Retina (tissue), 1 donor: Measurements from ENCODE around the gene PPFIA3.
"Not testable (repeated sequence)": the region's sequence is repeated elsewhere in the genome, so short reads cannot be mapped to it uniquely, and the experiment has no call there.

Experiments used
- DNase-seq: peaks from one replicate; pipeline ENCODE4 v3.0.0-alpha.2; 2016

PPFIA3 gene

GRCh38 chr19:49103331-49104085 lies 15.8 kb upstream of the PPFIA3 start:
- DNase-seq = no peak

DNA sequence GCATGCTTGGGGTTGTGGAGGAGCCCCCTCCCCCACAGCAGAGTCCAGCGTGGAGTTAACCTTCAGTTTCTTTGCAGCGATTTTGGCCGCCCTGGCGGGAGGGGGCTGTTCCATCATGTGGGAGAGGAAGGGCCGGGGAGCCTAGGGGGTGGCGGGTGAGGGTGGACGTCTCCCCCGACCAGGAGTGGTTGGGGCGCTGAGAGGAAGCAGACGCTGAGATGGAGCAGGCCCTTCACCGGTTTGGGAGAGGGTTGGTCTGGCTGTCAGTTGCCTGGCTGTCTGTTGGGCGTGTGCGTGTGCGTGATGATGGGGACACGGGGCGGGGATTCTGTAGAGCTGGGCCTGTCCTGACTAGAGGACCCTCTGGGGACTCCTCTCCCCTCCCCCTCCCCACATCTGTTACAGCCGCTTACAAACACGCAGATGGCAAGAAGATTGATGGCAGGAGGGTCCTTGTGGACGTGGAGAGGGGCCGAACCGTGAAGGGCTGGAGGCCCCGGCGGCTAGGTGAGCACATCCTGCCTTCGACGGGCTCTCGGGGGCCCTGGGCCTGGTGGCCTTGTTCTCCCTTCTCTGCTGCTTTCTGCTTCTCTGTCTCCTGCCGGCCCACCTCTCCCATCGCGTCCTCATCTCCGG lies 15.0 kb upstream of the PPFIA3 start:
- peak; percentile 41 for DNase-seq

GRCh38 chr19:49106648-49107135 lies 12.7 kb upstream of the PPFIA3 start:
- peak; percentile 71 for DNase-seq

DNA sequence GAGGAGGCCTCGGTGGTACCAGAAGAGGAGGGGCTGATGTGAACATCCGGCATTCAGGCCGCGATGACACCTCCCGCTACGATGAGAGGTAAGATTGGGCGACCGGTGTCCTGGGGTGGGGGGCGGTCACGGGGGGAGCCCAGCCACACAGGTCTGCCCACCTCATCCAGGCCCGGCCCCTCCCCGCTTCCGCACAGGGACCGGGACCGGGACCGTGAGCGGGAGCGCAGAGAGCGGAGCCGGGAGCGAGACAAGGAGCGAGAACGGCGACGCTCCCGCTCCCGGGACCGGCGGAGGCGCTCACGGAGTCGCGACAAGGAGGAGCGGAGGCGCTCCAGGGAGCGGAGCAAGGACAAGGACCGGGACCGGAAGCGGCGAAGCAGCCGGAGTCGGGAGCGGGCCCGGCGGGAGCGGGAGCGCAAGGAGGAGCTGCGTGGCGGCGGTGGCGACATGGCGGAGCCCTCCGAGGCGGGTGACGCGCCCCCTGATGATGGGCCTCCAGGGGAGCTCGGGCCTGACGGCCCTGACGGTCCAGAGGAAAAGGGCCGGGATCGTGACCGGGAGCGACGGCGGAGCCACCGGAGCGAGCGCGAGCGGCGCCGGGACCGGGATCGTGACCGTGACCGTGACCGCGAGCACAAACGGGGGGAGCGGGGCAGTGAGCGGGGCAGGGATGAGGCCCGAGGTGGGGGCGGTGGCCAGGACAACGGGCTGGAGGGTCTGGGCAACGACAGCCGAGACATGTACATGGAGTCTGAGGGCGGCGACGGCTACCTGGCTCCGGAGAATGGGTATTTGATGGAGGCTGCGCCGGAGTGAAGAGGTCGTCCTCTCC lies 11.5 kb upstream of the PPFIA3 start:
- DNase-seq = no peak

GRCh38 chr19:49109051-49109450 lies 10.3 kb upstream of the PPFIA3 start:
- no peak for DNase-seq

DNA sequence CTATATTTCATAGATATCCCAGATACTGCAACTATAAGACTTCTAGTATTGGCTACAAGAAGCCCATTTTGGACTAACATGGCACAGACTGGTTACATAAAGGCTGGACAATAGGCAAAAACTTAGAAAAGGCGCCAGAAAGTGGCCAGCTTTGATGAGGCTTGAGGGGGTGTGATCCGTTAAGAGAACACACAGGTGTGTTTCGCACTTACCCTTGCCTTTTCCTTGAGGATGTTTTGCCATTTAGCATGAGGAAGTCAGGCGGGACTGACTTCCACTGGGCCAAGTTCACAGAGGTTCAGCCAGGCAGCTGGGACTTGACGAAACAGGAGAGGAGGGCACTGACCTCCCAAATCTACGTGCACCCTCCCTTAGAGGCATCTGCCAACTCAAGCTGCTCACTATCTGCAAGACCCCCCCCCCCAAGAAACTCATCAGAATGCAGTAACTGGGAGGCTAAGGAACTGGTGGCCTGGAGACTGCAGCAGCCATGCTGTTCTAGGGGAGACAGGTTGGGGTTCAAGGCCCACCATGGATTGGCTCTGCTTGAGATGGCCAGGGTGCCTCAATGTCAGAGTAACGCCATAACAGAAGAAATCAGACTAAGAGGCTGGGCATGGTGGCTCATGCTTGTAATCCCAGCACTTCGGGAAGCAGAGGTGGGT lies 9.6 kb upstream of the PPFIA3 start:
- no peak for DNase-seq

DNA sequence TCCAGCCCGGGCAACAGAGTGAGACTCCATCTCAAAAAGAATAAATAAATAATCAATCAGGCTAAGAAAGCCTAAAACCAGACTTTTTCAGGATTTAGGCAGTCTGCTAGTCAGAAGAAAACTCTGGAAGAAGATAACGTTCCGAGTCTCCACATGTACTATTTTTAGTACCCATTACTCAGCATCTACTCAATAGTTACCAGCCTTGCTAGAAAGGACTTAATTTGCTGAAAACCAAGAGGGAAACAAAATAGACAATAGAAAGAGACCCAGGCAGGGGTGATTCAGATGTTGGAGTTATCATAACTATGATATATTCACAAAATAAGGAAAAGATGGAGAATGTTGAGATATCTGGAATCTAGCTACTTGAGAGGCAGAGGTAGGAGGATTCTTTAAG lies 8.8 kb upstream of the PPFIA3 start:
- no peak for DNase-seq

GRCh38 chr19:49111218-49111998 lies 7.9 kb upstream of the PPFIA3 start:
- no peak for DNase-seq

GRCh38 chr19:49113762-49114629 lies 5.3 kb upstream of the PPFIA3 start, which contains the start of gene LIN7B:
Gene LIN7B (plus strand): TSS chr19:49114370. CDS start chr19:49114405, 35 bp downstream.
- peak; percentile 84 for DNase-seq

DNA sequence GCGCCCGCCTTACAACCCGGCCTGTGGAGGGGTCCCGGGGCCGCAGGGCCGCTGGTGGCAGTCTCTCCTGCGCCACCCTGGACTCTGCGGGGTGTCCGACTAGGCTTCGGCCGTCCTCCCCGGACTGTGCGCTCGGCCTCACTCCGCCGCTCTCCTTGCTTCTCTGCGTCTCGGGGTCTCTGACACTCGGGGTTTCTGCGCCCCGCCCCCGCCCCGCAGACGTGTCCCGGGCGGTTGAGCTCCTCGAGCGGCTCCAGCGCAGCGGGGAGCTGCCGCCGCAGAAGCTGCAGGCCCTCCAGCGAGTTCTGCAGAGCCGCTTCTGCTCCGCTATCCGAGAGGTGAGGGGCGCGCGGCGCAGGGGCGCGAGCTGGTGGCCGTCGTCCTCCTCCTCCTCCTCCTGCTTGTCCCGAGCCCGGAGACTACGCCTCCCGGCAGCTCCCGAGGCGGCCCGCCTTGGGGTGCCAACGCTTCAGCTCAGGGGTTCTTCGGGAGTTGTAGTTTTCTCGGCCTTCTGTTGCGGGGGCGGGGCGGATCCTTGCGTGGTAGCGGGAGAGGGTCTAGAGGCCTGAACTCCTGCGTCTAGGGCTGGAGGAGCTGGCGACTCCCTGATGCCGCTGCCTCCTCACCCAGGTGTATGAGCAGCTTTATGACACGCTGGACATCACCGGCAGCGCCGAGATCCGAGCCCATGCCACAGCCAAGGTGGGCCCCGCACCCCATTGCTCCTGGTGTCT lies 4.5 kb upstream of the PPFIA3 start:
- peak; percentile 89 for DNase-seq

DNA sequence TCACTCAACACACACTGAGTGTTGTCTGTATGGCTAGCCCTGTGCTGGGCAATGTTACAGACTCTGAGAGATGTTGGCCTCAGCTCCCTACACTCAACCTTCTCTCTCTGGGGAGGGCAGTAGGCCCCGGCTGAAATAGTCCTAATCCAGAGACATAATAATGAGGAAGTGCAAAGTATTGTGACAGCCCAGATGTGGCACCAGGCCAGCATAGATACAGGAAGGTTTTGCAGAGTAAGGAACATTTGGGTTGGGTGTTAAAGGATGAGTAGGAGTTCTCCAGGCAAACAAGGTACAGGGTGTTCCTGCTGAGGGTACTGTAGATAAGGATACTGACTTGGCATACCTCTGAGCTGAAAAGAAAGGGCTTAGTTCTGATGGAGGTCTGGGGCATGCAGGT lies 2.8 kb upstream of the PPFIA3 start:
- no peak for DNase-seq

- no peak for DNase-seq
Observed at GRCh38 chr19:49117677-49118564, 1.4 kb upstream of the PPFIA3 start.

GRCh38 chr19:49118565-49119410 lies 556 bp upstream of the PPFIA3 start, which contains the start of gene C19orf73:
Gene C19orf73 (minus strand): TSS chr19:49119143. CDS start chr19:49119022, 121 bp downstream.
- peak; percentile 99 for DNase-seq

- no peak for DNase-seq
Observed at GRCh38 chr19:49120325-49120683, 960 bp downstream of the PPFIA3 start.

DNA sequence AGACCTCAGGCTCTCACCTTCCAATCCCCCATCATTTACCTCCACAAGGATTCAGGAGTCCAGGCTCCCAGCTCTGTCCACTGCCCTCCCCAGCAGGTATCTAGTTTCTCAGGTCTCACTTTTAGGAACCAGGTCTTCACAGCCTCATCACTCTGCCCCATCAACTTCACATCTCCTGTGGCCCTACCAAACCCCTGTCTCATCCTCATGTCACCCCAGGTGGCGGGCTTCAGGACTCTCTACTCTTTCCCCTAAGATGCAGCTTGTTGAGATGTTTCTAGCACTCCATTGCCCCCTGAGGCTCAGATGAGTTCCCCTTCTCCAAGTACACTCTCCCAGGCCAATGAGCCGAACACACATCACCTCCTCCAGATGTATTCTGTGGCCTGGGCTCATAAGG lies 1.5 kb downstream of the PPFIA3 start:
- no peak for DNase-seq

DNA sequence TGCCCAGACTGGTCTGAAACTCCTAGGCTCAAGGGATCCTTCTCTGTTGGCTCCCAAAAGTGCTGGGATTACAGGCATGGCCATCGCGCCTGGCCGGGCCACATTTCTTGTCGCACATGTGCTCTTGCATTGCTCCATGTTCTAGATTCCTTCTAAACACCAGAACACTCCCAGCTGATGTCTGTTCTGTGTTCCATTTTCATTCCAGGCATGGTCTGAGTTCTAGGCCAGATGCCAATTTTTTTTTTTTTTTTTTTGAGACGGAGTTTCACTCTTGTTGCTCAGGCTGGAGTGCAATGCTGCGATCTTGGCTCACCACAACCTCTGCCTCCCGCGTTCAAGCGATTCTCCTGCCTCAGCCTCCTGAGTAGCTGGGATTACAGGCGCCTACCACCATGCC lies 2.5 kb downstream of the PPFIA3 start:
- not testable (repeated sequence) for DNase-seq

GRCh38 chr19:49123285-49123684 lies 3.9 kb downstream of the PPFIA3 start:
- not testable (repeated sequence) for DNase-seq
